ENCODE data around the gene ABHD17A. TPM values are rescaled to one million over a fixed set of nuclear protein-coding genes. Genes with fewer than 3 reads are reported as not detected.
A peak's percentile ranks its signal among the peaks of the same experiment; 100 is the strongest.

Gene ABHD17A
- total and polyA plus RNA-seq, 8 donors, result 25.7 to 177 (median 74.2) TPM

- 22 to 41% (median 36%) methylated on average over 15 to 16 of the region's 16 CpGs for WGBS, 5 donors
- TF ChIP-seq POLR2A (IDR thresholded peaks at IDR 0.05) (no peak), POLR2AphosphoS5 (IDR thresholded peaks at IDR 0.05) (no peak), EP300 (IDR thresholded peaks at IDR 0.05) (no peak)
- TF ChIP-seq, protein P1, sequence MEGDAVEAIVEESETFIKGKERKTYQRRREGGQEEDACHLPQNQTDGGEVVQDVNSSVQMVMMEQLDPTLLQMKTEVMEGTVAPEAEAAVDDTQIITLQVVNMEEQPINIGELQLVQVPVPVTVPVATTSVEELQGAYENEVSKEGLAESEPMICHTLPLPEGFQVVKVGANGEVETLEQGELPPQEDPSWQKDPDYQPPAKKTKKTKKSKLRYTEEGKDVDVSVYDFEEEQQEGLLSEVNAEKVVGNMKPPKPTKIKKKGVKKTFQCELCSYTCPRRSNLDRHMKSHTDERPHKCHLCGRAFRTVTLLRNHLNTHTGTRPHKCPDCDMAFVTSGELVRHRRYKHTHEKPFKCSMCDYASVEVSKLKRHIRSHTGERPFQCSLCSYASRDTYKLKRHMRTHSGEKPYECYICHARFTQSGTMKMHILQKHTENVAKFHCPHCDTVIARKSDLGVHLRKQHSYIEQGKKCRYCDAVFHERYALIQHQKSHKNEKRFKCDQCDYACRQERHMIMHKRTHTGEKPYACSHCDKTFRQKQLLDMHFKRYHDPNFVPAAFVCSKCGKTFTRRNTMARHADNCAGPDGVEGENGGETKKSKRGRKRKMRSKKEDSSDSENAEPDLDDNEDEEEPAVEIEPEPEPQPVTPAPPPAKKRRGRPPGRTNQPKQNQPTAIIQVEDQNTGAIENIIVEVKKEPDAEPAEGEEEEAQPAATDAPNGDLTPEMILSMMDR (IDR thresholded peaks at IDR 0.05), result no peak
- Histone ChIP-seq H3K4me3 (peak overlapping the region; percentile 44 to 55 (median 48)), H3K4me1 (peaks cover 94 to 98% (median 97%) of the 10 kb centered on the region in 4 donors), H3K27me3 (peaks cover 0 to 9% (median 0%) of the 10 kb centered on the region in 3 donors), H3K27ac (peak overlapping the region; percentile 85 to 94 (median 88)), H3K36me3 (peaks cover 0 to 8% (median 2%) of the 10 kb centered on the region in 4 donors), H3K9me3 (no peaks in the 10 kb centered on the region)
- intact Hi-C loops (cut with DNase I; ENCODE audit: low total_unique reads), result no loop called here
- DNase-seq, result peak in 1 of 2 donors; percentile 51
These were observed 27.5 kb downstream of the ABHD17A start for GRCh38 chr19:1857648-1858326.

- H3K27ac ChIP-seq, result peak overlapping the region; percentile 85 to 94 (median 91)
- H3K4me1 ChIP-seq, result peaks cover 96 to 100% (median 100%) of the 10 kb centered on the region in 4 donors
- intact Hi-C loops (cut with DNase I; ENCODE audit: low total_unique reads), result no loop called here
- no peaks in the 10 kb centered on the region for H3K9me3 ChIP-seq
- peaks cover 0 to 8% (median 2%) of the 10 kb centered on the region in 4 donors for H3K36me3 ChIP-seq
- peaks cover 0 to 15% (median 0%) of the 10 kb centered on the region in 3 donors for H3K27me3 ChIP-seq
- peak; percentile 92 to 95 for DNase-seq
- 1 to 12% (median 5%) methylated on average over 18 to 70 of the region's 73 CpGs for WGBS, 5 donors
- H3K4me3 ChIP-seq, result peak overlapping the region; percentile 44 to 55 (median 48)
- TF ChIP-seq POLR2A (IDR thresholded peaks at IDR 0.05) (peak in 1 of 4 donors; percentile 13), EP300 (IDR thresholded peaks at IDR 0.05) (no peak), POLR2AphosphoS5 (IDR thresholded peaks at IDR 0.05) (peak in 1 of 3 donors; percentile 86)
- TF ChIP-seq, protein P1 (IDR thresholded peaks at IDR 0.05), result no peak
These were observed 28.3 kb downstream of the ABHD17A start for GRCh38 chr19:1856698-1857603.

GRCh38 chr19:1856345-1856697 is 29.0 kb downstream of the ABHD17A start:
- Histone ChIP-seq H3K27ac (peak overlapping the region; percentile 85 to 94 (median 91)), H3K9me3 (no peaks in the 10 kb centered on the region), H3K4me1 (peaks cover 92 to 100% (median 98%) of the 10 kb centered on the region in 4 donors), H3K36me3 (peaks cover 0 to 8% (median 2%) of the 10 kb centered on the region in 4 donors), H3K4me3 (peak overlapping the region; percentile 44 to 55 (median 48)), H3K27me3 (peaks cover 0 to 19% (median 0%) of the 10 kb centered on the region in 3 donors)
- intact Hi-C loops (cut with DNase I; ENCODE audit: low total_unique reads), result no loop called here
- TF ChIP-seq EP300 (IDR thresholded peaks at IDR 0.05), result no peak
- TF ChIP-seq POLR2A (IDR thresholded peaks at IDR 0.05), result no peak
- TF ChIP-seq, protein P1 (IDR thresholded peaks at IDR 0.05), result no peak
- no peak for TF ChIP-seq POLR2AphosphoS5 (IDR thresholded peaks at IDR 0.05)
- peak in 1 of 2 donors; percentile 65 for DNase-seq
- WGBS, 5 donors, result 40 to 68% (median 53%) methylated on average over 1 to 6 of the region's 6 CpGs

DNA sequence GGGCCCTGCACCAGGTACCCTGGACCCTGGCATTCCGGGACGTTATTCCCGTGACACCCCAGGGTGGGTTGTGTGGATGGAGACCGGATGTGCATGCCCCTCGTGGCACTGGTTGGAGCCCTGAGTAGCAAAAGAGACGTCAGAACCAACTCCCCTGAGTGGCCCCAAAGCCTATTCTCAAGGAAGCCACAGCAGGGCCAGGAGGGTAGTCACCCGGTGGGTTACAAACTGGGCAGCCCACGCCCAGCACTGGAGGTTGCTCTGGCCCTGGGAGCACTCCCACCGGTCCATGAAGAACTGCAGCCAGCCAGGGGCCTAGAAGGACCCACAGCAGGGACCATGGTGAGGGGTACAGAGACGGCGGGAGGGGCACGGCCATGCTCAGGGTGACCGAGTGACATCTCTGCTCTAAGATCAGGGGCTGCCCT is 29.5 kb downstream of the ABHD17A start:
- 14 to 32% (median 25%) methylated on average over 7 to 13 of the region's 13 CpGs for WGBS, 5 donors
- peak in 1 of 2 donors; percentile 59 for DNase-seq
- Histone ChIP-seq H3K36me3 (peaks cover 0 to 8% (median 2%) of the 10 kb centered on the region in 4 donors), H3K27ac (peak overlapping the region; percentile 85 to 94 (median 91)), H3K4me1 (peaks cover 87 to 98% (median 94%) of the 10 kb centered on the region in 4 donors), H3K4me3 (peak overlapping the region; percentile 44 to 55 (median 48)), H3K9me3 (no peaks in the 10 kb centered on the region), H3K27me3 (peaks cover 0 to 19% (median 0%) of the 10 kb centered on the region in 3 donors)
- intact Hi-C loops (cut with DNase I; ENCODE audit: low total_unique reads), result no loop called here
- no peak for TF ChIP-seq POLR2A (IDR thresholded peaks at IDR 0.05)
- TF ChIP-seq POLR2AphosphoS5 (IDR thresholded peaks at IDR 0.05), result no peak
- no peak for TF ChIP-seq EP300 (IDR thresholded peaks at IDR 0.05)
- TF ChIP-seq, protein P1 (IDR thresholded peaks at IDR 0.05), result no peak
